Karpas-422 (cell line): Measurements from ENCODE around the gene TGM2. TPM values are rescaled to one million over a fixed set of nuclear protein-coding genes. Genes with fewer than 3 reads are reported as not detected.
A peak's percentile ranks its signal among the peaks of the same experiment; 100 is the strongest.

Experiments
- DNase-seq: peaks from one replicate; pipeline ENCODE4 v3.0.0-alpha.2; 2015
- H2AFZ ChIP-seq: fragments of 200-600 bp; sonication (generic); 2 replicates; pipeline ENCODE4 v1.6.1; 2014; ENCODE audit warnings: antibody characterized with exemption, low read length, mixed read lengths
- H3K27ac ChIP-seq: fragments of 200-600 bp; sonication (generic); 2 replicates; pipeline ENCODE4 v1.5.1; 2014; ENCODE audit warnings: mild to moderate bottlenecking, low read length, moderate library complexity
- H3K27me3 ChIP-seq: fragments of 200-600 bp; sonication (generic); 2 replicates; pipeline ENCODE4 v1.6.1; 2014; ENCODE audit warnings: low read length, mixed read lengths
- H3K36me3 ChIP-seq: fragments of 200-600 bp; sonication (generic); 2 replicates; pipeline ENCODE4 v1.6.1; 2014; ENCODE audit warnings: low read length, mixed read lengths; ENCODE audit not compliant: insufficient read depth
- H3K4me1 ChIP-seq: fragments of 200-600 bp; sonication (generic); 2 replicates; pipeline ENCODE4 v1.6.1; 2014; ENCODE audit warnings: mild to moderate bottlenecking, low read length, mixed read lengths
- H3K4me2 ChIP-seq: fragments of 200-600 bp; sonication (generic); 2 replicates; pipeline ENCODE4 v1.6.1; 2014; ENCODE audit warnings: low read length, low read depth, mild to moderate bottlenecking; ENCODE audit not compliant: poor library complexity, severe bottlenecking
- H3K4me3 ChIP-seq: fragments of 200-600 bp; sonication (generic); 2 replicates; pipeline ENCODE4 v1.5.1; 2014; ENCODE audit warnings: mild to moderate bottlenecking, antibody characterized with exemption, low read length, mixed read lengths
- H3K79me2 ChIP-seq: fragments of 200-600 bp; sonication (generic); 2 replicates; pipeline ENCODE4 v1.6.1; 2014; ENCODE audit warnings: mild to moderate bottlenecking, low read length, mixed read lengths
- H3K9ac ChIP-seq: fragments of 200-600 bp; sonication (generic); 2 replicates; pipeline ENCODE4 v1.6.0; 2014; ENCODE audit warnings: low read length
- H3K9me2 ChIP-seq: fragments of 200-600 bp; sonication (generic), shearing (Covaris generic); replicated peaks from 2 replicates; pipeline ENCODE4 v1.6.0; 2014; ENCODE audit warnings: mild to moderate bottlenecking, low read length, moderate library complexity; ENCODE audit not compliant: insufficient read depth
- H3K9me3 ChIP-seq: fragments of 300-700, 200-600 bp; sonication (generic); 2 replicates; pipeline ENCODE4 v1.6.1; 2014; ENCODE audit warnings: low read length, mixed read lengths
- H4K20me1 ChIP-seq: fragments of 200-600 bp; sonication (generic); 2 replicates; pipeline ENCODE4 v1.6.1; 2014; ENCODE audit warnings: mild to moderate bottlenecking, antibody characterized with exemption, low read length, low read depth; ENCODE audit not compliant: insufficient read depth
- total RNA-seq: library from RNA; depleted of rRNA; stranded (reverse); fragments of >200 nt; shearing (Covaris generic); gene quantifications from 2 replicates; pipeline ENCODE4 v1.2.3, GENCODE V29; 2014; ENCODE audit warnings: low replicate concordance

Gene TGM2
- total RNA-seq, 1 experiment from 2014 or later: 0.15 TPM

DNA sequence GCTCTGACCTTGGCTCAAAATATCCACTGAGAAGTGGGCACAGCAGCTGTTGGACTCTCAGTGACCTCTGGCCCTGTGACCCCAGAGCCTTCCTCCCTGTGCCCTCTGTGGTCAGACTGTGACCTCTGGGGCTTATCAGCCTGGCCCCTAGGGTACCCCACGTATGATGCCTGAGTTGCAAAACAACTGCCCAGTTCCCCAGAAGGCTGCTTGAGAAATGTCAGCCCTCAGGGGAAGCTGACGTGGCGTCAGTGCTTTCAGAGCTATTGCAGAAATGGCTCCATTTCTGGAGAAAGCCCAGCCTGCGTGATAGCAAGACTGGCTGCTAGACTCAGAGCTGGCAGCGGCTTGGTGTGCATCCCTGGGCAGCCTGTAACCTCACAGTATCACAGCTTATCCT, 31.5 kb upstream of the TGM2 start:
- H3K4me3 ChIP-seq: peak overlapping the region; percentile 26; the same call in 1 of the 2 replicates
- H3K36me3 ChIP-seq: no peaks in the 10 kb centered on the region
- H3K9me2 ChIP-seq: no peaks in the 10 kb centered on the region
- peak overlapping the region; percentile 30; the same call in 1 of the 2 replicates for H3K9ac ChIP-seq
- H3K79me2 ChIP-seq: no peaks in the 10 kb centered on the region
- peaks cover 31% of the 10 kb centered on the region for H3K4me1 ChIP-seq
- peak overlapping the region; percentile 34; the same call in 1 of the 2 replicates for H3K27ac ChIP-seq
- peak; percentile 81 for DNase-seq
- H4K20me1 ChIP-seq: no peaks in the 10 kb centered on the region
- no peaks in the 10 kb centered on the region for H3K27me3 ChIP-seq
- H2AFZ ChIP-seq: no peak overlapping the region
- no peaks in the 10 kb centered on the region for H3K9me3 ChIP-seq
- peak overlapping the region; percentile 38 for H3K4me2 ChIP-seq

DNA sequence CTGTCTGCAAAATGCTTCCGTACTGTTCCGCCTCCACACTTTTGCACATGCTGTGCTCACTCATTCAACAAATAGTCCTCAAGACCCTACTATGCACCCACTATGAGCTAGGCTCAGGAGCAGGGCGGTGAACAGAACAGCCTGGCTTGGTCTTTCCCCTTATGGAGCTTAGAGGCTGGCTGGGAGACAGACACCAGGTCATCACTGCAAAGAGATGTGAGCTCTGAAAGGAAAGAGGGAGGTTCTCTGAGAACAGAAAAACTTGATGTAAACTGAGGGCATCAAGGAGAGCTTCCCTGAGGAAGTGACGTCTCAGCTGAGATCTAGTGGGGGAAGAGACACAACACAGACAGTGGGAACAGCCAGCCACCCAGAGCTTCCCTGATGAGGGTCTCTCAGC, 31.0 kb upstream of the TGM2 start:
- Histone ChIP-seq H3K9ac (peak overlapping the region; percentile 30; the same call in 1 of the 2 replicates), H3K9me2 (no peaks in the 10 kb centered on the region), H3K4me3 (peak overlapping the region; percentile 26; the same call in 1 of the 2 replicates), H3K9me3 (no peaks in the 10 kb centered on the region), H2AFZ (no peak overlapping the region), H3K79me2 (no peaks in the 10 kb centered on the region), H4K20me1 (no peaks in the 10 kb centered on the region), H3K36me3 (no peaks in the 10 kb centered on the region), H3K4me1 (peaks cover 31% of the 10 kb centered on the region), H3K27ac (no peak overlapping the region), H3K27me3 (no peaks in the 10 kb centered on the region), H3K4me2 (peak overlapping the region; percentile 38)
- no peak for DNase-seq

DNA sequence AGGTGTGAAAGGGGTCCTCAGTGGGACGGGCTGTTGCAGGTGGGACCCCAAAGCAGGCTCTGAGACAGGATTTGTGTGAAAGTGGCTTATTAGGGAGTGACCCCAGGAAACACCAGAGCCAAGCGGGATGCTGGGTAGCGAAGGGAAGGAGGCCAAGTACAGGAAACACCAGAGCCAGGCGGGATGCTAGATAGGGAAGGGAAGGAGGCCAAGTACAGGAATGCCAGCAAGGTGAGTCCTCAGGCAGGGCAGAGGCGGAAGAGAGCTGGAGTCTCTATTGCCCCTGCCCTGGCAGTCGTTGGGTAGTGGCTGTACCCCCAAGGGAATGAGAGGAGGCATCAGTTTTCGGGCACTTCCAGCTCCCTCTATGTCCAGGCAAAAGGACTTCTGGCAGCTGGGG, 30.5 kb upstream of the TGM2 start:
- no peak for DNase-seq
- Histone ChIP-seq H3K9me2 (no peaks in the 10 kb centered on the region), H3K79me2 (no peaks in the 10 kb centered on the region), H3K9me3 (no peaks in the 10 kb centered on the region), H2AFZ (no peak overlapping the region), H3K27ac (no peak overlapping the region), H3K36me3 (no peaks in the 10 kb centered on the region), H4K20me1 (no peaks in the 10 kb centered on the region), H3K4me3 (no peak overlapping the region), H3K4me1 (peaks cover 31% of the 10 kb centered on the region), H3K9ac (no peak overlapping the region), H3K27me3 (no peaks in the 10 kb centered on the region), H3K4me2 (no peak overlapping the region)

DNA sequence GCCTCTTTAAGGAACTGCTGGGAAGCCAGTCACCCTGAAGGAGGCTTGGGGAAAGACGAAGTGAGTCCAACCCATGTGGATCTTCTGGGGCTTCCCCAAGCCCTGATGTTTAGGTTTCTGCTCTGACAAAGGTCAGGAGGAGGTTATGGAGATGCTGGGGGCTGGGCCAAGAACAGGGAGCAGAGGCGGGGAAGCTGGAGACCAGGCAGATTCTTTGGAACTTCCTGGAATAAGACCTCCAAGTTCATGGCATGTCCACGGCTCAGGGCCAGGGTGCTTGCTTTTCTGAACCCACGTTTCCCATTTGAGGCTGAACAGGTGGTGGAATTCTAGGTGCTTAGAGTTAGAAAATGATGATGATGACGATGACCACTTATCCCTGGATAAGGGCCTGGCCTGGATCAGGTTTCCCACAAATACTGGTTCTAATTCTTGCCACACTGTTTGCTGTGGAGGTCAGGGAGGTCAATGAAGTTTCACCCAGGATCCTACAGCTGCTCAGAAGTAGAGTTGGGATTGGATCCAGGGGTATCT, 30.0 kb upstream of the TGM2 start:
- Histone ChIP-seq H4K20me1 (no peaks in the 10 kb centered on the region), H3K9ac (no peak overlapping the region), H3K9me2 (no peaks in the 10 kb centered on the region), H3K27ac (no peak overlapping the region), H3K4me3 (no peak overlapping the region), H3K27me3 (no peaks in the 10 kb centered on the region), H2AFZ (no peak overlapping the region), H3K9me3 (no peaks in the 10 kb centered on the region), H3K36me3 (no peaks in the 10 kb centered on the region), H3K79me2 (no peaks in the 10 kb centered on the region), H3K4me2 (no peak overlapping the region), H3K4me1 (peaks cover 31% of the 10 kb centered on the region)
- DNase-seq: no peak

DNA sequence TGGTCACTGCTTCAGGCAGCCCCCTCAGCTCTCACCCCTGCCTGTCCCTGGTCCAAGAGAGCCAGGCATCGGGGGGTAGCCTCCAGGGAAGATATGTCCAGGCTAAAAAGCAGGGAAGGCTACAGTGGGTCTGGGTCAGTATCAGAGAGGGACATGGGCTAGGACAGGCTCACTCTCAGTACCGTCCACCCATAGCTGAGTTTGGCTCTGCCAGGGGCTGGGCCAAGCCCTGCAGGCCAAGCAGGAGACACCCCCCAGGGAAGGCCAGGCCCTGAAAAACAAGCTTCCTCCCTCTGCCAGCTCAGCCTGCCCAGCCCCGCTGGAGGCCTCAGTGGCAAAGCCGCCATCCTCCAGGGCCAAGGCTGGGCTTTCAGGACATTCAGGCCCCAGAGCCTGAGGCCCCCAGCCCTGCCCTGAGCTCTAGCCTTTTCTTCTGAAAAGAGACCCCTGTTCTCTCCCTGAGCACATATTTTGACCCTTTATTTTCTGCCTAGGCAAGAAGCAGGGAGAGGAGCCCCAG, 28.6 kb upstream of the TGM2 start:
- H2AFZ ChIP-seq: no peak overlapping the region
- H3K36me3 ChIP-seq: no peaks in the 10 kb centered on the region
- no peak overlapping the region for H3K4me3 ChIP-seq
- H3K9me2 ChIP-seq: no peaks in the 10 kb centered on the region
- no peaks in the 10 kb centered on the region for H3K27me3 ChIP-seq
- no peak overlapping the region for H3K27ac ChIP-seq
- H3K4me2 ChIP-seq: no peak overlapping the region
- DNase-seq: no peak
- no peaks in the 10 kb centered on the region for H4K20me1 ChIP-seq
- no peaks in the 10 kb centered on the region for H3K9me3 ChIP-seq
- peaks cover 31% of the 10 kb centered on the region for H3K4me1 ChIP-seq
- H3K79me2 ChIP-seq: no peaks in the 10 kb centered on the region
- H3K9ac ChIP-seq: no peak overlapping the region

DNA sequence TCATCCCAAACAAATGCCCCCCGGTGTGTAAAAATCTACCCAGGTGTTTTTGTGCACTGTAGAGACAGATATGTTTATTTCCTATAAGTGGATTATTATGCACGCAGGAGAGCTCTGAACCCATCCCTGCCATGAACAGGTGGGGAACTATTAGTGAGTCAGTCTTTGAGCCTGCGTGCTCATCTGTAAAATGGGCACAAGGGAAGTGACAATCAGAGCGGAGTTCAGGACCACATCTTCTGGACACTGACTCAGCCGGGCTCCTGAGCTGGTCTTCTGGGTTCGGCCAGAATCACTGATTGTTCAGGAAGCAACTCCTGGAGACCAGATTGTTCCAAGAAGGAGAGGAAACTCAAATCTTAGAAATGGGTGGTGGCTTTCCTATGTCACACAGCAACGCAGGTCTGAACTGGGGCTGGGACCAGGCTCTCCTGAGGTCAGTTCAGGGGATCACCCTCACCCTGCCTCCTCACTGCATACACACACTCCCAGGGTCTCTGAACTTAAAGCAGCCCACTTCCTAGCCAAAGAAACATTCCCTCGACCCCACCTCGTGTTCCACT, 27.3 kb upstream of the TGM2 start:
- H3K27me3 ChIP-seq: no peaks in the 10 kb centered on the region
- no peak for DNase-seq
- H2AFZ ChIP-seq: no peak overlapping the region
- H3K9me2 ChIP-seq: no peaks in the 10 kb centered on the region
- H3K9me3 ChIP-seq: no peaks in the 10 kb centered on the region
- H3K79me2 ChIP-seq: no peaks in the 10 kb centered on the region
- no peak overlapping the region for H3K4me3 ChIP-seq
- H3K9ac ChIP-seq: no peak overlapping the region
- no peaks in the 10 kb centered on the region for H3K36me3 ChIP-seq
- no peak overlapping the region for H3K27ac ChIP-seq
- H3K4me2 ChIP-seq: no peak overlapping the region
- no peaks in the 10 kb centered on the region for H4K20me1 ChIP-seq
- peaks cover 18% of the 10 kb centered on the region for H3K4me1 ChIP-seq

DNA sequence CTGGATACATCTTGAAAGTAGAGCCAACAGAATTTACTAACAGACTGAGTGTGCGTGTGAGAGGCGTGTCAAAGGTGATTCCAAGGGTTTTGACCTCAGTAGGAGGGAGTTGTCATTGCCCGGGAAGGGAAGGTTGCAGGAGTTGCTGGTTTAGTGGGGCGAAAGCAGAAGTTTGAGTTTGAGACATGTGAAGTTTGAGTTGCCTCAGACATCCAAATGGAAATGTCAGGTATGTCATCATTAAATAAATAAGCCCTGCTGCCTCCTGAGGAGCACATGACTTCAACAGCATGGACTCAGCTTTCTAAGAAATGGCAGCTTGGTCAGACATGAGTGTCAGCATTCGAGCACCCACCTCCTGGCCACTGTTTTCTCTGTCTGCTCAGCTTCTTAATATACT, 26.6 kb upstream of the TGM2 start:
- H4K20me1 ChIP-seq: no peaks in the 10 kb centered on the region
- no peaks in the 10 kb centered on the region for H3K79me2 ChIP-seq
- no peaks in the 10 kb centered on the region for H3K9me2 ChIP-seq
- no peak overlapping the region for H3K4me3 ChIP-seq
- no peaks in the 10 kb centered on the region for H3K9me3 ChIP-seq
- no peak overlapping the region for H3K27ac ChIP-seq
- no peak overlapping the region for H3K4me2 ChIP-seq
- H3K9ac ChIP-seq: no peak overlapping the region
- H3K36me3 ChIP-seq: no peaks in the 10 kb centered on the region
- DNase-seq: no peak
- H3K27me3 ChIP-seq: no peaks in the 10 kb centered on the region
- no peak overlapping the region for H2AFZ ChIP-seq
- peaks cover 11% of the 10 kb centered on the region for H3K4me1 ChIP-seq

DNA sequence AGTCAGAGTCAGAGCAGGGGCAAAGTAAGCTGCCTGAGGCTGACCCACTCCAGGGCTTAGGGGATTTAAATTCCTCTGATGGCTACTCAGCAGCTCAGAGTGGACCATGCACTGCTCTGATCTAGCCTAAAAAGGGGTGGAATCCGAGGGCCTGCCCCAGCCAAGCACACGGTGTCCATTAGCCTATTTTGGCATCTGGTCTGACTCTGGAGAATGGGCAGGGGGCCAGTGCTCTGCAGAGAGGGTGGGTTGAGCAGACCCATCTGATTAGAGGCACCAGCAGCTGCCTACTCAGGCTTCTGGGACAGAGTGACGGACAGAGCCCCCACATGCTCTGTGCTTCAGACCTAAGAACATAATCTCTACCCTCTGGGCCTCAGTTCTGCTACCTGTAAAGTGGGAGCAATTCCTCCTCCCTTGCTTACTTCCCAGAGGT, 25.9 kb upstream of the TGM2 start:
- no peak overlapping the region for H3K9ac ChIP-seq
- H3K9me3 ChIP-seq: no peaks in the 10 kb centered on the region
- H2AFZ ChIP-seq: no peak overlapping the region
- H3K27me3 ChIP-seq: no peaks in the 10 kb centered on the region
- H3K36me3 ChIP-seq: no peaks in the 10 kb centered on the region
- H3K4me1 ChIP-seq: peaks cover 4% of the 10 kb centered on the region
- H4K20me1 ChIP-seq: no peaks in the 10 kb centered on the region
- no peak overlapping the region for H3K4me3 ChIP-seq
- no peak for DNase-seq
- no peaks in the 10 kb centered on the region for H3K9me2 ChIP-seq
- no peak overlapping the region for H3K27ac ChIP-seq
- no peak overlapping the region for H3K4me2 ChIP-seq
- H3K79me2 ChIP-seq: no peaks in the 10 kb centered on the region
